Measurements from ENCODE around the gene METTL18.

METTL18 gene

GRCh38 chr1:169784102-169784501 is 10.6 kb downstream of the METTL18 start:
- DNase-seq, result no peak

- DNase-seq, result no peak
Observed at GRCh38 chr1:169782596-169782995, 12.1 kb downstream of the METTL18 start.

- DNase-seq, result no peak
Observed at GRCh38 chr1:169779970-169780369, 14.7 kb downstream of the METTL18 start.

- no peak for DNase-seq
Observed at GRCh38 chr1:169779150-169779549, 15.6 kb downstream of the METTL18 start.

GRCh38 chr1:169776440-169776839 is 18.3 kb downstream of the METTL18 start:
- DNase-seq, result no peak

- DNase-seq, result no peak
Observed at GRCh38 chr1:169768161-169768560, 26.5 kb downstream of the METTL18 start.

- DNase-seq, result no peak
Observed at GRCh38 chr1:169765580-169766331, 29.0 kb downstream of the METTL18 start.

- no peak for DNase-seq
Observed at GRCh38 chr1:169764919-169765318, 29.8 kb downstream of the METTL18 start.

- no peak for DNase-seq
Observed at GRCh38 chr1:169762699-169763098, 32.0 kb downstream of the METTL18 start.

- no peak for DNase-seq
Observed at GRCh38 chr1:169759038-169759437, 35.7 kb downstream of the METTL18 start.

GRCh38 chr1:169753549-169753948 is 41.2 kb downstream of the METTL18 start:
- no peak for DNase-seq

- no peak for DNase-seq
Observed at GRCh38 chr1:169750041-169750440, 44.7 kb downstream of the METTL18 start.

GRCh38 chr1:169746550-169746949 is 48.2 kb downstream of the METTL18 start:
- DNase-seq, result no peak

GRCh38 chr1:169745015-169745861 is 49.5 kb downstream of the METTL18 start:
- DNase-seq, result no peak
